PFSK-1 (cell line): Measurements from ENCODE around the gene DGKZ.
A peak's percentile ranks its signal among the peaks of the same experiment; 100 is the strongest.

Source experiments
- FOXP2 ChIP-seq: optimal IDR thresholded peaks from 2 replicates; pipeline ENCODE3; 2011; ENCODE audit warnings: borderline replicate concordance, control low read depth, inconsistent platforms; ENCODE audit not compliant: insufficient read depth; ENCODE audit errors: extremely low read length, extremely low read depth
- POLR2AphosphoS5 ChIP-seq: IDR thresholded peaks from 2 replicates; pipeline ENCODE4 v1.6.1; 2012; ENCODE audit warnings: low read depth, mild to moderate bottlenecking, control low read depth, low read length, moderate library complexity
- SIN3A ChIP-seq: IDR thresholded peaks from 2 replicates; pipeline ENCODE4 v1.6.1; 2012; ENCODE audit warnings: mild to moderate bottlenecking, low read length, moderate library complexity, borderline replicate concordance; ENCODE audit not compliant: insufficient read depth
- TAF1 ChIP-seq: IDR thresholded peaks from 2 replicates; pipeline ENCODE4 v1.6.1; 2012; ENCODE audit warnings: low read length, control low read depth, borderline replicate concordance; ENCODE audit not compliant: insufficient read depth
- TF ChIP-seq, protein P1 (sequence below), 2 experiments: IDR thresholded peaks; 2 replicates each; pipeline versions ENCODE4 v1.6.1 to v1.8.0; 2011 to 2012; ENCODE audit warnings: low read depth in 2 of 2, low read length in 2 of 2, control low read depth in 1 of 2, inconsistent platforms in 1 of 2, mild to moderate bottlenecking in 1 of 2, moderate library complexity in 1 of 2; ENCODE audit not compliant: insufficient read depth in 1 of 2

Gene DGKZ

DNA sequence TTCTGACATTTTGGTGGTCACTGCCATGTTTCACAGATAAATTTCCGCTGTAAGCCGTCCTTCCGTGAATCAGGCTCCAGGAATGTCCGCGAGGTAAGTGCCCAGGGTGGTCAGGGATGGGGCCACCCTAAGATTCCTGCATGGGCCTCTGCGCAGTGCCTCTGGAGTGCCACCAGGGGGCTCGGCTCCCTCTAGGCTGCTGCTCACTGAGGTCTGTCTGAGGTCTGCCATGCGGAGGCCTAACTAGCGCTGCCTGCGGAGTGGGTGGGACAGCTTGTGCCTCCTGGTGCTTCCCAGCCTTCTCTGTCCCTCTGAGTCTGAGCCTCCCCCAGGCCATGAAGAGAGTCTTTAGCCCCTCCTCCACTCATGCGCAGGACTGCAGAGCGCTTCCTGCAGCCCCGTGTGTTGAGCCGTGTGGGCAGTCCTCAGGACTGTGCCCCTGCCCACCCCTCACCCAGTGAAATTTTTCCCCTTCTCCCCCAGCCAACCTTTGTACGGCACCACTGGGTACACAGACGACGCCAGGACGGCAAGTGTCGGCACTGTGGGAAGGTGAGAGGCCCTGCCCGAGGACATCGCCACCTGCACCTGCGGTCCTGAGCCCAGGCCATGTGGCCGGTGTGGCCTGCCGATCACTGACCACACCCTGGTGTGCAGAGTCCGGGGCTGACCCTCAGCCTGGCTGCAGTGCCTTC is 22.3 kb downstream of the DGKZ start:
- TF ChIP-seq POLR2AphosphoS5: no peak
- TF ChIP-seq, protein P1, sequence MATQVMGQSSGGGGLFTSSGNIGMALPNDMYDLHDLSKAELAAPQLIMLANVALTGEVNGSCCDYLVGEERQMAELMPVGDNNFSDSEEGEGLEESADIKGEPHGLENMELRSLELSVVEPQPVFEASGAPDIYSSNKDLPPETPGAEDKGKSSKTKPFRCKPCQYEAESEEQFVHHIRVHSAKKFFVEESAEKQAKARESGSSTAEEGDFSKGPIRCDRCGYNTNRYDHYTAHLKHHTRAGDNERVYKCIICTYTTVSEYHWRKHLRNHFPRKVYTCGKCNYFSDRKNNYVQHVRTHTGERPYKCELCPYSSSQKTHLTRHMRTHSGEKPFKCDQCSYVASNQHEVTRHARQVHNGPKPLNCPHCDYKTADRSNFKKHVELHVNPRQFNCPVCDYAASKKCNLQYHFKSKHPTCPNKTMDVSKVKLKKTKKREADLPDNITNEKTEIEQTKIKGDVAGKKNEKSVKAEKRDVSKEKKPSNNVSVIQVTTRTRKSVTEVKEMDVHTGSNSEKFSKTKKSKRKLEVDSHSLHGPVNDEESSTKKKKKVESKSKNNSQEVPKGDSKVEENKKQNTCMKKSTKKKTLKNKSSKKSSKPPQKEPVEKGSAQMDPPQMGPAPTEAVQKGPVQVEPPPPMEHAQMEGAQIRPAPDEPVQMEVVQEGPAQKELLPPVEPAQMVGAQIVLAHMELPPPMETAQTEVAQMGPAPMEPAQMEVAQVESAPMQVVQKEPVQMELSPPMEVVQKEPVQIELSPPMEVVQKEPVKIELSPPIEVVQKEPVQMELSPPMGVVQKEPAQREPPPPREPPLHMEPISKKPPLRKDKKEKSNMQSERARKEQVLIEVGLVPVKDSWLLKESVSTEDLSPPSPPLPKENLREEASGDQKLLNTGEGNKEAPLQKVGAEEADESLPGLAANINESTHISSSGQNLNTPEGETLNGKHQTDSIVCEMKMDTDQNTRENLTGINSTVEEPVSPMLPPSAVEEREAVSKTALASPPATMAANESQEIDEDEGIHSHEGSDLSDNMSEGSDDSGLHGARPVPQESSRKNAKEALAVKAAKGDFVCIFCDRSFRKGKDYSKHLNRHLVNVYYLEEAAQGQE (IDR thresholded peaks at IDR 0.05; ENCODE audit: insufficient read depth in 1 of 2, low read depth in 2 of 2, low read length in 2 of 2): 0 out of 4 replicates have a peak, but pooled peaks of 1 of the 2 experiments have one; percentile 32

DNA sequence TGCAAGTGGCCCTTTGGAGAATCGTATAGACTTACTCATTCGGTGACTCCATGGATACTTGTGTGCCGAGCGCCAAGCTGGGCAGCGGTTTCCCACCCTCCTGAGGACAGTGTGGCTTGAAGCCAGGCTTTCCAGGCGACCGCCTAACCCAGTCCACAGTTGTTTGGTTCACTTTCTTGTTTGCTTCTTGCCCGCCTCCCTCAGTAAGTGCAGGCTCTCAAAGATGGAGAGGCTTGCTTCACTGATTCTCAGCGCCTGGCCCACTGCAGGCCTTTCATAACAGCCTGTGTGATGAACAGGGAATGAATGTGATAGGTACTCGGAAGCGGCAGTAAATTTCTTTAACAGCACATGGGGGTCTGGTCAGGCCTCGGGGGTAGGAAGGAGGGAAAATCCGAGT is 23.0 kb downstream of the DGKZ start:
- TF ChIP-seq, protein P1 (IDR thresholded peaks at IDR 0.05; ENCODE audit: insufficient read depth in 1 of 2, low read depth in 2 of 2, low read length in 2 of 2): no peak
- TF ChIP-seq SIN3A (no peak), POLR2AphosphoS5 (no peak), FOXP2 (no peak), TAF1 (no peak)

DNA sequence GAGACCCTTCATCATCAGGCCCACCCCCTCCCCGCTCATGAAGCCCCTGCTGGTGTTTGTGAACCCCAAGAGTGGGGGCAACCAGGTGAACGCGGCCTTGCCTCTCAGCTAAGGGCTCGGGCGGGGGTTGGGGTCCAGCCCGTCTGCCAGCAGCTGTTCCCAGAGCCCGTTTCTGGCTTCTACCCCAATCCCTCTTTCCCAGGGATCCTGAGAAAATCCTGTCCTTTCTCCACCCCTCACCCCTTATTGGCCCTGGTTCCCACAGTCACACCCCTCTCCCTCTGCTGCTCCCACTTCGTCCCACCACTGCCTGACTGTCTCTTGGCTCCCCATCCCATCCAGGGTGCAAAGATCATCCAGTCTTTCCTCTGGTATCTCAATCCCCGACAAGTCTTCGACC is 24.8 kb downstream of the DGKZ start:
- TF ChIP-seq FOXP2 (no peak), POLR2AphosphoS5 (no peak), SIN3A (no peak), TAF1 (no peak)
- TF ChIP-seq, protein P1 (IDR thresholded peaks at IDR 0.05; ENCODE audit: insufficient read depth in 1 of 2, low read depth in 2 of 2, low read length in 2 of 2): no peak

DNA sequence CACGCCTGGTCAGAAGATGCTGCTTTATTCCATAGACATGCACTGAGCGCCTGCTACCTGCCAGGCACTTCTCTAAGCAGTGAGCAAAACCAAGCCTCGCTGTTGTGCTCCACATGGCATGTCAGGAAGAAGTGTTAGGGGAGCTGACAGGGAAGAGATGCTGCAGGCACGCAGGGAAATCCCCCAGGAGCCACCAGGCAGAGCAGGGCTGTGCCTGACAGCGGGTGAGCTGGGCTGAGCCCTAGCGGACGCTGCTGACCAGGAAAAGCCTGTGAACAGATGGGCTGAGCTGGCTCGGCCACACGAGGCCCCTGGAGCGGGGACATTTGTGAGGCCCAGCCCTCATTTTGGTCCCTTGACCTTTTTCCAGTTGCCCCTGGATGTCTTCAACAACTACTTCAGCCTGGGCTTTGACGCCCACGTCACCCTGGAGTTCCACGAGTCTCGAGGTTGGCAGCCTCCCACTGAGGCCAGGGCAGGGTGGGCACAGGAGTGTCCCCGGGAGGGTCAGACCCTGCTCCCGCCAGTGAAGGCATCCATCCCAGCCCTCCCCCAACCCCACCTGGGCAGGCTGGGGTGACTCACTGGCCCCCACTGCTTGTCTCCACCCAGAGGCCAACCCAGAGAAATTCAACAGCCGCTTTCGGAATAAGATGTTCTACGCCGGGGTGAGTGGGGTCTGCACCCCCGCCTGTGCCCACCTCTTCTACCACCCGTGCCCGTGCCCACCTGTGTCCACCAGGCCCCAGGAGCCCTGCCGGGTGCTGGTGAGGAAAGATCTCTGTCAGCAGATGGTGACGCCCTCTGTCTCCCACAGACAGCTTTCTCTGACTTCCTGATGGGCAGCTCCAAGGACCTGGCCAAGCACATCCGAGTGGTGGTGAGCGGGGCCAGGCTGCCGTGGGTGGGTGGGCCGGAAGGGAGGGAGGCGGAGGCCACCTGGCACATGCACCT is 26.8 kb downstream of the DGKZ start:
- TF ChIP-seq, protein P1 (IDR thresholded peaks at IDR 0.05; ENCODE audit: insufficient read depth in 1 of 2, low read depth in 2 of 2, low read length in 2 of 2): no peak
- TF ChIP-seq FOXP2: no peak
